Muscle layer of colon (tissue), 2 donors: Measurements from ENCODE around the gene FOSL1.

ENCODE experiments used
- H3K27ac ChIP-seq: one replicate; pipeline ENCODE4 v1.7.0; 2013; ENCODE audit warnings: low read depth, mild to moderate bottlenecking, low read length, moderate library complexity
- H3K27me3 ChIP-seq, 2 donors: one replicate each; pipeline ENCODE4 v1.7.0; 2013; ENCODE audit warnings: low read length in 2 of 2, mild to moderate bottlenecking in 2 of 2; ENCODE audit not compliant: insufficient read depth in 2 of 2, control insufficient read depth in 1 of 2
- H3K36me3 ChIP-seq: one replicate; pipeline ENCODE4 v1.7.0; 2013; ENCODE audit warnings: mild to moderate bottlenecking, low read length; ENCODE audit not compliant: insufficient read depth
- H3K4me1 ChIP-seq: one replicate; pipeline ENCODE4 v1.7.0; 2013; ENCODE audit warnings: mild to moderate bottlenecking, low read length; ENCODE audit not compliant: insufficient read depth
- H3K4me3 ChIP-seq, 2 donors: one replicate each; pipeline ENCODE4 v1.7.0; 2013; ENCODE audit warnings: low read length in 2 of 2, low read depth in 1 of 2, mild to moderate bottlenecking in 1 of 2, moderate library complexity in 1 of 2
- H3K9ac ChIP-seq: one replicate; pipeline ENCODE4 v1.7.0; 2013; ENCODE audit warnings: low read length
- H3K9me3 ChIP-seq: one replicate; pipeline ENCODE4 v1.7.0; 2013; ENCODE audit warnings: mild to moderate bottlenecking, low read length
- donor health status: abdominal sarcoma.
- donor health status: Adenocarcinoma of cecum.

FOSL1 gene

GRCh38 chr11:65858681-65859087 lies 41.5 kb downstream of the FOSL1 start:
- H3K27me3 ChIP-seq = no peaks in the 10 kb centered on the region
- no peaks in the 10 kb centered on the region for H3K9me3 ChIP-seq
- peaks cover 48% of the 10 kb centered on the region for H3K4me1 ChIP-seq
- peak overlapping the region; percentile 58 for H3K9ac ChIP-seq
- peaks cover 47% of the 10 kb centered on the region for H3K36me3 ChIP-seq
- H3K27ac ChIP-seq = peak overlapping the region; percentile 99
- H3K4me3 ChIP-seq = peak overlapping the region; percentile 41 to 68

- H3K27ac ChIP-seq = peak within 1 kb of the TSS; percentile 99
- H3K9ac ChIP-seq = peak within 1 kb of the TSS; percentile 79
- peak within 1 kb of the TSS; percentile 68 to 89 for H3K4me3 ChIP-seq
- peaks cover 47% of the 10 kb centered on the region for H3K36me3 ChIP-seq
- no peaks in the 10 kb centered on the region for H3K9me3 ChIP-seq
- peaks cover 45% of the 10 kb centered on the region for H3K4me1 ChIP-seq
- H3K27me3 ChIP-seq = no peaks in the 10 kb centered on the region
Measured at GRCh38 chr11:65857853-65858680, 42.1 kb downstream of the FOSL1 start, which contains the start of gene CFL1. TSS of gene CFL1 (minus strand) at chr11:65858180. CDS start at chr11:65858099, 81 bp downstream.

- H3K4me3 ChIP-seq = peak overlapping the region; percentile 68 to 89
- peaks cover 45% of the 10 kb centered on the region for H3K36me3 ChIP-seq
- no peaks in the 10 kb centered on the region for H3K27me3 ChIP-seq
- H3K9ac ChIP-seq = peak overlapping the region; percentile 79
- no peaks in the 10 kb centered on the region for H3K9me3 ChIP-seq
- peaks cover 39% of the 10 kb centered on the region for H3K4me1 ChIP-seq
- peak overlapping the region; percentile 96 for H3K27ac ChIP-seq
Measured at GRCh38 chr11:65857500-65857852, 42.7 kb downstream of the FOSL1 start.

GRCh38 chr11:65856689-65857499 lies 43.3 kb downstream of the FOSL1 start:
- H3K27me3 ChIP-seq = no peaks in the 10 kb centered on the region
- peak overlapping the region; percentile 68 to 89 for H3K4me3 ChIP-seq
- peaks cover 45% of the 10 kb centered on the region for H3K36me3 ChIP-seq
- H3K9me3 ChIP-seq = no peaks in the 10 kb centered on the region
- peak overlapping the region; percentile 96 for H3K27ac ChIP-seq
- peaks cover 34% of the 10 kb centered on the region for H3K4me1 ChIP-seq
- peak overlapping the region; percentile 79 for H3K9ac ChIP-seq

- Histone ChIP-seq H3K27ac (no peak overlapping the region), H3K9me3 (no peaks in the 10 kb centered on the region), H3K27me3 (no peaks in the 10 kb centered on the region), H3K9ac (peak overlapping the region; percentile 79), H3K4me1 (peaks cover 25% of the 10 kb centered on the region), H3K36me3 (peaks cover 52% of the 10 kb centered on the region), H3K4me3 (peak overlapping the region; percentile 68 to 89)
Measured at GRCh38 chr11:65855927-65856363, 44.2 kb downstream of the FOSL1 start.

GRCh38 chr11:65854852-65855837 lies 45.0 kb downstream of the FOSL1 start:
- no peaks in the 10 kb centered on the region for H3K27me3 ChIP-seq
- peaks cover 57% of the 10 kb centered on the region for H3K36me3 ChIP-seq
- H3K27ac ChIP-seq = no peak overlapping the region
- H3K4me3 ChIP-seq = no peak overlapping the region
- H3K9ac ChIP-seq = no peak overlapping the region
- no peaks in the 10 kb centered on the region for H3K9me3 ChIP-seq
- H3K4me1 ChIP-seq = peaks cover 24% of the 10 kb centered on the region

GRCh38 chr11:65854161-65854592 lies 46.0 kb downstream of the FOSL1 start:
- no peak overlapping the region for H3K4me3 ChIP-seq
- H3K9ac ChIP-seq = no peak overlapping the region
- H3K27me3 ChIP-seq = no peaks in the 10 kb centered on the region
- H3K4me1 ChIP-seq = peaks cover 24% of the 10 kb centered on the region
- no peaks in the 10 kb centered on the region for H3K9me3 ChIP-seq
- H3K27ac ChIP-seq = no peak overlapping the region
- H3K36me3 ChIP-seq = peaks cover 57% of the 10 kb centered on the region

- H3K4me3 ChIP-seq = no peak overlapping the region
- H3K27ac ChIP-seq = no peak overlapping the region
- H3K9ac ChIP-seq = no peak overlapping the region
- peaks cover 57% of the 10 kb centered on the region for H3K36me3 ChIP-seq
- H3K4me1 ChIP-seq = peaks cover 24% of the 10 kb centered on the region
- H3K27me3 ChIP-seq = no peaks in the 10 kb centered on the region
- H3K9me3 ChIP-seq = no peaks in the 10 kb centered on the region
Measured at GRCh38 chr11:65853246-65853979, 46.8 kb downstream of the FOSL1 start.

- peaks cover 24% of the 10 kb centered on the region for H3K4me1 ChIP-seq
- H3K4me3 ChIP-seq = no peak overlapping the region
- no peak overlapping the region for H3K27ac ChIP-seq
Measured at GRCh38 chr11:65852508-65853245, 47.5 kb downstream of the FOSL1 start.

More at GRCh38 chr11:65852508-65853245, 47.5 kb downstream of the FOSL1 start:
- Histone ChIP-seq H3K9ac (no peak overlapping the region), H3K27me3 (no peaks in the 10 kb centered on the region), H3K36me3 (peaks cover 57% of the 10 kb centered on the region), H3K9me3 (no peaks in the 10 kb centered on the region)
